Thymus (tissue), 11 donors: Measurements from ENCODE around the gene TP53I11. TPM values are rescaled to one million over a fixed set of nuclear protein-coding genes. Genes with fewer than 3 reads are reported as not detected.

Source experiments
- DNase-seq, 9 donors: peaks; one replicate each; pipeline ENCODE4 v3.0.0-alpha.2; 2013; ENCODE audit warnings: low spot score in 9 of 9, low read depth in 6 of 9, missing footprints in 1 of 9
- H3K27ac ChIP-seq, 2 donors: one replicate each; pipeline ENCODE4 v1.5.1; 2013; ENCODE audit warnings: control low read depth in 1 of 2, low read depth in 1 of 2, low read length in 1 of 2, mild to moderate bottlenecking in 1 of 2, moderate library complexity in 1 of 2
- H3K27me3 ChIP-seq, 2 donors: one replicate each; pipeline ENCODE4 v1.5.1; 2013; ENCODE audit warnings: low read length in 1 of 2; ENCODE audit not compliant: control insufficient read depth in 2 of 2, insufficient read depth in 1 of 2
- H3K36me3 ChIP-seq, 2 donors: one replicate each; pipeline ENCODE4 v1.5.1; 2013; ENCODE audit warnings: low read length in 1 of 2, mild to moderate bottlenecking in 1 of 2, moderate library complexity in 1 of 2; ENCODE audit not compliant: control insufficient read depth in 2 of 2, insufficient read depth in 2 of 2
- H3K4me1 ChIP-seq, 2 donors: one replicate each; pipeline ENCODE4 v1.5.1; 2013; ENCODE audit warnings: low read length in 2 of 2; ENCODE audit not compliant: control insufficient read depth in 2 of 2, insufficient read depth in 2 of 2
- H3K4me3 ChIP-seq, 2 donors: one replicate each; pipeline ENCODE4 v1.5.1; 2013; ENCODE audit warnings: low read length in 2 of 2, control low read depth in 1 of 2, mild to moderate bottlenecking in 1 of 2
- H3K9me3 ChIP-seq, 2 donors: one replicate each; pipeline ENCODE4 v1.5.1; 2013; ENCODE audit warnings: low read length in 1 of 2, mild to moderate bottlenecking in 1 of 2; ENCODE audit not compliant: control insufficient read depth in 2 of 2, insufficient read depth in 1 of 2
- WGBS: extraction: QIAGEN DNeasy Blood & Tissue Kit; methylation state at CpG from one replicate; pipeline ENCODE4 v1.1.7; 2013; 5-methylcytosine and 5-hydroxymethylcytosine counted together
- polyA plus RNA-seq: library from polyadenylated mRNA; stranded (reverse); fragments of 200-250 nt; gene quantifications from one replicate; pipeline ENCODE4 v1.2.3, GENCODE V29; 2013
- total RNA-seq: library from RNA; stranded (reverse); fragments of 120-200 nt; gene quantifications from one replicate; pipeline ENCODE4 v1.2.4, GENCODE V29; 2013
- donor health status: healthy.

TP53I11 gene
- total and polyA plus RNA-seq, 2 donors: 6.1 to 13.3 TPM

DNA sequence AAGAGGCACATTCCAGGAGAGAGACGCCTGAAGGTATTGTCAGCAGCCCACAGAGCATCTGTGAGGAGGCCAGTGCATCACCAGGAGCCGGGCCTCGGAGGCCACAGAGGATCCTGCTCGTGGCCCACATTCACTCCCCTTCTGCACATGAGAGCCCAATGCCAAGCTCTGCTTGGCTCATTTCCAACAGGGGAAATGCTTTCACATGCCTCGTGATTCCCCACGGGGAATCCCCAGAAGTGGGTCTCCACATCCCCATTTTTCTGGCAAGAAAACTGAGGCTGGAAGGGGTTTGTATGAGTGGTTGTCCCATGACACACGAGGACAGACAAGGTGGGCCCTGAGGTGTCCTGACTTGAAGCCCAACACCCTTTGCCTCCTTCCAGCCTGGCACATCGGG lies 34.4 kb downstream of the TP53I11 start:
- Histone ChIP-seq H3K36me3 (no peaks in the 10 kb centered on the region), H3K4me3 (no peak overlapping the region), H3K9me3 (no peaks in the 10 kb centered on the region), H3K4me1 (peaks cover 3 to 15% of the 10 kb centered on the region in 2 donors), H3K27me3 (peaks cover 0 to 19% of the 10 kb centered on the region in 2 donors), H3K27ac (no peak overlapping the region)
- DNase-seq: no peak
- WGBS: 63% methylated on average over 8 of the region's 8 CpGs

DNA sequence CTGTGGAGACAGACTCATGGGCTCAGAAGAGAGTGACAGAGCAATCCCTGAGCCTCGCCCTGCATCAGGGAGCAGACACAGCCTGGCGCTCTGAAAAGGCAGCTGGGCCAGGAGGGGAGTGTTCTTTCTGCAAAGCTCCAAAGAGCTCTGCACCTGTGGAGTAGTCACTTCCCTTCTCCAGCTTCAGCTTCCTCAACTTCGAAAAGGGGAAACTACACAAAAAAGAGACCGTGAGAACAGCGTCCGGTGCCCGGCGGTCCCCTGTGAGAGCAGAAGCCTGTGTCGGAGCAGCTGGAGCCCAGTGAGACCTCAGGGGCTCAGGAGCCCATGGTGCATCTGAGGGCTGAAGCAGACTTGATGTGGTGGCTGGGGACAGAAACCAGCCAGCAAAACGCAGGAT lies 35.1 kb downstream of the TP53I11 start:
- H3K4me3 ChIP-seq: no peak overlapping the region
- H3K36me3 ChIP-seq: no peaks in the 10 kb centered on the region
- no peaks in the 10 kb centered on the region for H3K9me3 ChIP-seq
- WGBS: 4% methylated on average over 10 of the region's 10 CpGs
- peaks cover 3 to 20% of the 10 kb centered on the region in 2 donors for H3K4me1 ChIP-seq
- H3K27me3 ChIP-seq: peaks cover 0 to 19% of the 10 kb centered on the region in 2 donors
- H3K27ac ChIP-seq: no peak overlapping the region
- DNase-seq: peak in 1 of 9 donors; percentile 29

DNA sequence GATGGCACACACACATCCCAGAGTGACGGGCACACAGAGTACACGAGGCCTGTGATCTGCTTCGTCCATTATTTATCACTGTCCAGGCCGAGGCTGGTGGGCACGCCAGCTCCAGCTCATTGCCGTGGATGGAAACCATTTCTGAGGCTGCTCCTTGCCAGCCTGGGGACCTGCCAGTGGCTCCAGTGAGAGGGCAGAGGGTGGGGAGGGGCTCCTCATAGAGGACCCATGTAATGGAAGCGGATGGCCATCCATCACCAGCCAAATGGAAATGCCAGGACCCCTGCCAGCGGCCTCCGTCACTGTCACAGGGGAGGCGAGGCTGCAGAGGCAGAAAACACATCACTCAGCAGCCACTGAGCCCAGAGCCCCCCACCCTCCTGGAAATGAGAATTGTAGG lies 35.7 kb downstream of the TP53I11 start:
- 85% methylated on average over 10 of the region's 10 CpGs for WGBS
- DNase-seq: no peak
- Histone ChIP-seq H3K27ac (no peak overlapping the region), H3K4me1 (peaks cover 3 to 20% of the 10 kb centered on the region in 2 donors), H3K9me3 (no peaks in the 10 kb centered on the region), H3K27me3 (peaks cover 0 to 19% of the 10 kb centered on the region in 2 donors), H3K36me3 (no peaks in the 10 kb centered on the region), H3K4me3 (no peak overlapping the region)

DNA sequence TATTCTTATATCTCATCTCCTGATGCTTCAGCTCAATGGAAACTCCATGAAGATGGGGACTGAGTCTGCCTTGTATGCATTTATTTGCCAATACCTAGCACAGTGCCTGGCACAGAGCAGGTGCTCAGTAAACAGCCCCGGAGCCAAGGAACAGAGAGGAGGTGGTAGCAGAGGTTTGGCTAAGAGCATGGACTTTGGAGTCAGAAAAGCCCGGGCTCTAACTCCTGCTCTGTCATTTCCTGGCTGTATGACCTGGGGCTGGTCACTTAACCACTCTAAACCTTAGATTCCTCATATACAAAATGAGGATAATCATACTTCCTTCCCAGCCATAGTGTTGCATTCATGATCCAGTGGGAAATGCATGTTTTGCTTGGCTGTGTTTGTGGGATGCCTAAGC lies 36.6 kb downstream of the TP53I11 start:
- Histone ChIP-seq H3K4me1 (peaks cover 3 to 20% of the 10 kb centered on the region in 2 donors), H3K36me3 (no peaks in the 10 kb centered on the region), H3K27me3 (peaks cover 0 to 19% of the 10 kb centered on the region in 2 donors), H3K27ac (no peak overlapping the region), H3K9me3 (no peaks in the 10 kb centered on the region), H3K4me3 (no peak overlapping the region)
- 98% methylated on average over 2 of the region's 2 CpGs for WGBS
- DNase-seq: no peak

DNA sequence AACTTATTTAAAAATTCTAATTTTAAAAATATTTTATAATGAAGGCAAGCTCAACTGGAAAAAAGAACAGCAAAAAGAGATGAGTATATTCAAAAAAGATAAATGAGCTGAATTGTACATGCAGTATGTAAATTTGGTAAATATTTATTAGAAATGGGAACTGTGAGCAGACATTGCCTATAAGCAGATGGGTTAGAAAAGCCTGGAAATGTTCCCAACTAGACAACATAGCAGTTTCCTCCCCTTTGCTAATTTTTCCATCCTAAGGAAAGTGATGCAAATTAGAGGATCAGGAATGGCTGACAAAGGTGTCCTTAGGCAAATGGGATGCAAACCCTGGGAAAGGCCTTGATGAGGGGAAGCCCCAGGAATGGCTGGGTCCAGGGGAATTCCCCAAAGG lies 37.2 kb downstream of the TP53I11 start:
- DNase-seq: no peak
- H3K27me3 ChIP-seq: peaks cover 0 to 19% of the 10 kb centered on the region in 2 donors
- peaks cover 3 to 20% of the 10 kb centered on the region in 2 donors for H3K4me1 ChIP-seq

DNA sequence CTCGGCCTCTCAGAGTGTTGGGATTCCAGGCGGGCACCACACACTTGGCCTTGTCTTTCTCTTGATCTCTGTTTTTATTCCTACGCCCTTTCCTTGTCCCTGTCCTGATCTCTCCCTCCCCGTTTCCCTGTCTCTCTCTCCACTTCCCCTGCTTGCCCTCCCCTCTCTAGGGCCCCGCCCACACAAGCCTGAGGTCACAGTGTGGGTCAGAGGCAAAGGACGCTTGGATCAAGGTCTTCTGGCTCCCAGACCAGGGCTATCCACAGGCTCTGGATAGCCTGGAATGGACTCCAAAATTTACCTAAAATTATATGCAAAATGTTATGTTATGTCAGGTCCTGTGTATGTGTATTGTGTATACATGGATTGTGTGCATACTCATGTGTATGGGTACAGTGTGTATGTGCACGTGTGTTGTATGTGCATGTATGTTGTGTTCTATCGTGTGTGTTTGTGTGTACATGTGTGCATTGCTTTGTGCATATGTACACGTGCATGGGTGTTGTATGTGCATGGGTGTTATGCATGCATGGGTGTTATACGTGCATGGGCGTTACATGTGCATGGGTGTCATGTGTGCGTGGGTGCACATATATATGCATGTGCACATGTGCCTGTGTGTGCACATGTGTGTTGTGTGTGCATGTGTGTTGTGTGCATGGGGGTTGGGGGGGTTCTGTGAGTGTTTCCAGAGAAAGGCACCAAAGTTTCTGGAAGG lies 38.3 kb downstream of the TP53I11 start:
- Histone ChIP-seq H3K4me3 (no peak overlapping the region), H3K4me1 (peaks cover 3 to 20% of the 10 kb centered on the region in 2 donors), H3K9me3 (no peaks in the 10 kb centered on the region), H3K27me3 (peaks cover 0 to 19% of the 10 kb centered on the region in 2 donors), H3K36me3 (no peaks in the 10 kb centered on the region), H3K27ac (no peak overlapping the region)
- 76% methylated on average over 12 of the region's 12 CpGs for WGBS
- DNase-seq: no peak

More for the DNA sequence above, 37.2 kb downstream of the TP53I11 start:
- Histone ChIP-seq H3K9me3 (no peaks in the 10 kb centered on the region), H3K36me3 (no peaks in the 10 kb centered on the region), H3K27ac (no peak overlapping the region), H3K4me3 (no peak overlapping the region)

DNA sequence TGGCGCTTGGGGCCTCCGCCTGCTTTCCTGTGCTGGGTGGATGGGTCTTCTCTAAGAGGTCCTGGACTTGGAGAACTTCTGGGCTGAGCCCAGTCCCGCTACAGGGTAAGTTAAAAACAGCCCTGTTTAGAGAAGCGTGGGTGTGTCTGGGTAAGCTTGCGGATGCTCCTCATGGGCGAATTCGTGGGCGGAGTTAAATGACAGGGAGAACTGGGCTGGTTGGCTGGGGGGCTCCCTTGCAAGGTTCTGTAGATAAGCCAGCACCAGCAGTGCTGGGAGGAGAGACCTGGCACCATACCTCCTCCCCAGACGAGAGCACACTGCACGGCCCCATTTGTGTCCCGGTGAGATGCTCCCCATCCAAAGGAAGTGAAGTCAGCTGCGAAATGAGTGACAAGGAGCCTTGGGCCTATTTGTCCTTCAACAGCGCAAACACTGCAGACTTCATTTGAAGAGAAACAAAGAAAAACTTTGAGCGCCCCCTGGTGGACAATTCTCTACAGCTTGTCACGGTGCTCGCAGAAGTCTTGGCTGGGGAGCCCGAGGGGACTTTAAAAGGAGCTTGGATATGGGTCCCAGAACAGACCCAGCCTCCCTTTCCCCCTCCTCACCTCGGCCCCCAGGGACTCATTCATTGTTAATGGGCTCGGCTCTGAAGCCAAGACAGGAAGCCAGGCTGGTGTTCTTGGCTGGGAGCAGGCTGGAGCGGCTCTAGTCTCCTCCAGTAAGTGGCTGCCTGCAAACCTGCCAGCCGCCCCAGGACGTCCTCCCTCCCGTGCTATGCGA lies 39.5 kb downstream of the TP53I11 start:
- peak; percentile 49 to 90 (median 70) for DNase-seq
- peaks cover 3 to 19% of the 10 kb centered on the region in 2 donors for H3K4me1 ChIP-seq
- 41% methylated on average over 24 of the region's 24 CpGs for WGBS

DNA sequence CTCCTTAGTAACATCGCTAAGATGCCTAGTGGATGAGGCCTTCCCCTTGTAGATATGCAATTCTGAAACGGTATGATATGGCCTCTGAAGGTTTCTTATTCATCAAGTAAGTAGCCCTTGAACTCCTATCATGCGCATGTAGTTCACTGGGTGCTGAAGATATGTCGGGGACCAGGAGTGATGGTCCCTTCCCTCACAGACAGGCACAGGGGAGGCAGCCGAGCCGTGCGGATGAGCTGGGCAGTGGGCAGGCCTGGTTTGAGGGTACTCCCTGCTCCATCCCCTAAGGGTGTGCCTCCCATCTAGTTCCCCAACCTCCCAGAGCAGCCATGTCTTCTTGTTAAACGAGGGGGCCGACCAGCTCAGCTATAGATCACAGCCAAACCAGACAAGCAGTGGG lies 40.1 kb downstream of the TP53I11 start:
- H3K27ac ChIP-seq: no peak overlapping the region
- DNase-seq: no peak
- H3K27me3 ChIP-seq: peaks cover 0 to 6% of the 10 kb centered on the region in 2 donors
- no peaks in the 10 kb centered on the region for H3K36me3 ChIP-seq
- WGBS: 97% methylated on average over 9 of the region's 9 CpGs
- peaks cover 3 to 13% of the 10 kb centered on the region in 2 donors for H3K4me1 ChIP-seq
- no peak overlapping the region for H3K4me3 ChIP-seq
- H3K9me3 ChIP-seq: no peaks in the 10 kb centered on the region

More for the DNA sequence above, 39.5 kb downstream of the TP53I11 start:
- Histone ChIP-seq H3K4me3 (no peak overlapping the region), H3K27me3 (peaks cover 0 to 12% of the 10 kb centered on the region in 2 donors), H3K36me3 (no peaks in the 10 kb centered on the region), H3K9me3 (no peaks in the 10 kb centered on the region), H3K27ac (no peak overlapping the region)

DNA sequence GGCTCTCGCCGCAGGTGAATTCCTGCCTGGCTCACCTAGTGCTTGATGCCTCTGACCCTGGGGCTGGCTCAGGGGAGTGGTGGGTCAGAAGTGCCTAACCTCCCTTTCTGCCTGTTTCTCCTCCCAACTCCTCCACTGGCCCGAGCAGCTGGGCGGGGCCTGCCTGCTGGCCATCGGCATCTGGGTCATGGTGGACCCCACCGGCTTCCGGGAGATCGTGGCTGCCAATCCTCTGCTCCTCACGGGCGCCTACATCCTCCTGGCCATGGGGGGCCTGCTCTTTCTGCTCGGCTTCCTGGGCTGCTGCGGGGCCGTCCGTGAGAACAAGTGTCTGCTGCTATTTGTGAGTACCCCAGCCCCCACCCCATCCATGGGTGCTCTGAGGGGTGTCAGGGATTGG lies 41.1 kb downstream of the TP53I11 start:
- H3K4me1 ChIP-seq: peaks cover 0 to 5% of the 10 kb centered on the region in 2 donors
- no peak overlapping the region for H3K27ac ChIP-seq
- H3K9me3 ChIP-seq: no peaks in the 10 kb centered on the region
- H3K36me3 ChIP-seq: no peaks in the 10 kb centered on the region
- no peak for DNase-seq
- 97% methylated on average over 14 of the region's 14 CpGs for WGBS
- no peaks in the 10 kb centered on the region for H3K27me3 ChIP-seq
- no peak overlapping the region for H3K4me3 ChIP-seq
